Mononuclear cell (primary cell): ENCODE data around the gene REEP2. TPM values are rescaled to one million over a fixed set of nuclear protein-coding genes. Genes with fewer than 3 reads are reported as not detected.

Source experiments
- H3K27me3 ChIP-seq: 2 replicates; pipeline ENCODE4 v1.6.0; 2011; ENCODE audit warnings: low read length, control low read depth; ENCODE audit not compliant: insufficient read depth
- H3K4me1 ChIP-seq: 2 replicates; pipeline ENCODE4 v1.5.1; 2011; ENCODE audit warnings: mild to moderate bottlenecking, low read length, control low read depth; ENCODE audit not compliant: insufficient read depth
- H3K4me3 ChIP-seq: 2 replicates; pipeline ENCODE4 v1.5.1; 2011; ENCODE audit warnings: mild to moderate bottlenecking, low read length, moderate library complexity
- H3K9me3 ChIP-seq: 2 replicates; pipeline ENCODE4 v1.5.1; 2011; ENCODE audit warnings: low read depth, mild to moderate bottlenecking, control low read depth, low read length
- total RNA-seq: library from RNA; depleted of rRNA; stranded (reverse); fragments of >200 nt; gene quantifications from one replicate; pipeline ENCODE4 v1.2.3, GENCODE V29; 2012

Gene REEP2
- total RNA-seq, 1 donor: not detected

GRCh38 chr5:138495351-138495750 is 56.5 kb downstream of the REEP2 start:
- Histone ChIP-seq H3K4me3 (no peak overlapping the region), H3K9me3 (no peaks in the 10 kb centered on the region), H3K27me3 (peaks cover 15% of the 10 kb centered on the region), H3K4me1 (peaks cover 16% of the 10 kb centered on the region)

Other genes starting within 250 kb of the REEP2 start
- gene CDC23, start 225.7 kb upstream of the REEP2 start, total RNA-seq: 17.2 TPM
- not detected for gene GFRA3, start 164.4 kb upstream of the REEP2 start, total RNA-seq
- 1.2 TPM for gene CDC25C, start 107.3 kb upstream of the REEP2 start, total RNA-seq
- 72.2 TPM for gene FAM53C, start 100.8 kb upstream of the REEP2 start, total RNA-seq
- gene KDM3B, start 86.4 kb upstream of the REEP2 start, total RNA-seq: 72.1 TPM
- gene EGR1, start 26.4 kb downstream of the REEP2 start, total RNA-seq: 36.6 TPM
- gene ETF1, start 104.2 kb downstream of the REEP2 start, total RNA-seq: 189 TPM
- 455 TPM for gene HSPA9, start 136.3 kb downstream of the REEP2 start, total RNA-seq